ENCODE data around the gene PER3. TPM values are rescaled to one million over a fixed set of nuclear protein-coding genes. Genes with fewer than 3 reads are reported as not detected.

Gene PER3
- total RNA-seq (10 to 100 TPM; 14.8 to 16.1 TPM), polyA plus RNA-seq (ENCODE audit: insufficient read length in 6 of 6) (10 to 100 TPM in 5 of 6 donors, 1 to 10 TPM in 1; 9.9 to 16.0 (median 11.2) TPM)
- long read RNA-seq, donor 1, partial matches to known transcripts: 5 of 5 reads
- long read RNA-seq, donor 1, other reads (novel, unspliced or antisense): 0 of 5 reads
- long read RNA-seq, donor 2, partial matches to known transcripts: 0 of 1 reads
- long read RNA-seq, donor 2, other reads (novel, unspliced or antisense): 0 of 1 reads
- long read RNA-seq, donor 3: 0 reads
- long read RNA-seq, donor 4, partial matches to known transcripts: 0 of 2 reads
- long read RNA-seq, donor 4, other reads (novel, unspliced or antisense): 2 of 2 reads
- long read RNA-seq, donor 5, partial matches to known transcripts: 0 of 1 reads
- long read RNA-seq, donor 5, other reads (novel, unspliced or antisense): 0 of 1 reads
- long read RNA-seq, donor 6, partial matches to known transcripts: 0 of 2 reads
- long read RNA-seq, donor 6, other reads (novel, unspliced or antisense): 0 of 2 reads
- long read RNA-seq, donor 7: 0 reads
- long read RNA-seq, donor 8: 0 reads
- long read RNA-seq, donor 9: 0 reads
- long read RNA-seq, donor 10, partial matches to known transcripts: 2 of 2 reads
- long read RNA-seq, donor 10, other reads (novel, unspliced or antisense): 0 of 2 reads
- long read RNA-seq, donor 11, partial matches to known transcripts: 33 of 135 reads
- long read RNA-seq, donor 11, other reads (novel, unspliced or antisense): 99 of 135 reads
- long read RNA-seq, donor 12: 0 reads

DNA sequence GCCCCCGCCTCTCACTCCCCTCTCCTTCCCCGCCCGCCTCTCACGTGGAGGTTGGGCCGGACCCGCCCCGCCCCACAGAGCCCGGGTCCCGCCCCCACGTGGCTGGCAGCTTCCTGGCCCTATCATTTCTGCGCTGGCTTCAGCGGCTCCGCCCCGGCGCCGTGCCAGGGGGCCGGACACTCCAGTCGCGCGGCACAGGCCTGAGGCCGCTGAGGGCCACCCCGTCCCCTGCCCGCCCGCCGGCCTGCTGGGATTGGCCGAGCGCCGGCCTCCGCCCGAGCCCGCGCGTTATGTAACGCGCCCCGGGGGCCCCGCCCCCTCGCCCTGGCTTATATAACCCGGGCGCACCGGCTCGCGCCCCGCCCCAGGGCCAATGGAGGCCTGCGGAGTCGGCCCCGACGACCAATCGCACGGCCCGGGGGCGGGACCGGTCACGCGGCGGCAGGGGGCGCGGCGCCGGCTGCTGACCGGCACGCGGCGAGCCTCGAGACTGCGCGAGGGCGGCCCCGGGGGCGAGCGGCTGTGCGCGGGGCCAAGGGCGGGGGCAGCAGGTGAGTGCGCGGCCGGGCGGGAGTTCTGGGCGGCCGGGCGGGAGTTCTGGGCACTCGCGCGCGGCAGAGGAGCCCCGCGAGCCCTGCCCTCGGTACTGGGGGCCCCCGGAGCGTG lies at the start of gene PER3:
PER3 (plus strand) TSS at position 466 of the 666 bp plus-strand sequence. CDS start 587 bp downstream, outside the sequence.
- DNase-seq: peak; percentile 93 to 99 (median 96)
- H3K9me3 ChIP-seq: no peaks in the 10 kb centered on the region
- peak within 1 kb of the TSS; percentile 54 to 55 for H3K4me3 ChIP-seq
- TF ChIP-seq, protein P1, sequence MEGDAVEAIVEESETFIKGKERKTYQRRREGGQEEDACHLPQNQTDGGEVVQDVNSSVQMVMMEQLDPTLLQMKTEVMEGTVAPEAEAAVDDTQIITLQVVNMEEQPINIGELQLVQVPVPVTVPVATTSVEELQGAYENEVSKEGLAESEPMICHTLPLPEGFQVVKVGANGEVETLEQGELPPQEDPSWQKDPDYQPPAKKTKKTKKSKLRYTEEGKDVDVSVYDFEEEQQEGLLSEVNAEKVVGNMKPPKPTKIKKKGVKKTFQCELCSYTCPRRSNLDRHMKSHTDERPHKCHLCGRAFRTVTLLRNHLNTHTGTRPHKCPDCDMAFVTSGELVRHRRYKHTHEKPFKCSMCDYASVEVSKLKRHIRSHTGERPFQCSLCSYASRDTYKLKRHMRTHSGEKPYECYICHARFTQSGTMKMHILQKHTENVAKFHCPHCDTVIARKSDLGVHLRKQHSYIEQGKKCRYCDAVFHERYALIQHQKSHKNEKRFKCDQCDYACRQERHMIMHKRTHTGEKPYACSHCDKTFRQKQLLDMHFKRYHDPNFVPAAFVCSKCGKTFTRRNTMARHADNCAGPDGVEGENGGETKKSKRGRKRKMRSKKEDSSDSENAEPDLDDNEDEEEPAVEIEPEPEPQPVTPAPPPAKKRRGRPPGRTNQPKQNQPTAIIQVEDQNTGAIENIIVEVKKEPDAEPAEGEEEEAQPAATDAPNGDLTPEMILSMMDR (IDR thresholded peaks at IDR 0.05): no peak
- peaks cover 0 to 26% of the 10 kb centered on the region in 2 donors for H3K36me3 ChIP-seq
- intact Hi-C loops (cut with DNase I): no loop called here
- H3K27me3 ChIP-seq: no peaks in the 10 kb centered on the region
- H3K27ac ChIP-seq: peak within 1 kb of the TSS; percentile 77 to 82
- peaks cover 0 to 53% of the 10 kb centered on the region in 2 donors for H3K4me1 ChIP-seq
- peak; percentile 93 for ATAC-seq

- ATAC-seq (peak; percentile 47), DNase-seq (no peak)
- TF ChIP-seq, protein P1 (IDR thresholded peaks at IDR 0.05): no peak
- Histone ChIP-seq H3K27ac (no peak overlapping the region), H3K36me3 (peaks cover 0 to 10% of the 10 kb centered on the region in 2 donors), H3K9me3 (no peaks in the 10 kb centered on the region), H3K4me1 (no peaks in the 10 kb centered on the region), H3K4me3 (no peak overlapping the region), H3K27me3 (no peaks in the 10 kb centered on the region)
- intact Hi-C loops (cut with DNase I): no loop called here
Observed at GRCh38 chr1:7738044-7738443, 46.0 kb upstream of the PER3 start.

DNA sequence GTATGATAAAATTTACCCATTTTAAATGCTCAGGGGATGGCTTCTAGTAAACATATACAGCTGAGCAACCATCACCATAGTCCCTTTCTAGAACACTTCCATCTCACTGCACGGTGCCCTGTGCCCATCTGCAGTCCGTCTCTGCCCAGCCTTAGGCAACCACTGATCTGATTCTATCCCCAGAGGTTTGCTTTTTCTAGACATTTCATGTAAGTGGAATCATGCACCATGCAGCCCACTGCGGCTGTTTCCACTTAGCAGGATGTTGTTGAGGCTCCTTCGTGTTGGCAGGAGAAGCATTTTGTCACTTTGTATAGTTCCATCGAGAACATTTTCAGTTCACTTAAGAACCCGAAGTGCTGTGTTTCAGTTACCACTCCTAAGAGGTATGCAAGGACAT lies 40.7 kb upstream of the PER3 start:
- intact Hi-C loops (cut with DNase I): no loop called here

GRCh38 chr1:7744882-7745281 lies 39.2 kb upstream of the PER3 start:
- Histone ChIP-seq H3K36me3 (no peaks in the 10 kb centered on the region), H3K9me3 (no peaks in the 10 kb centered on the region), H3K4me1 (no peaks in the 10 kb centered on the region), H3K4me3 (no peak overlapping the region), H3K27ac (peak overlapping the region in 1 of 2 donors; percentile 39), H3K27me3 (no peaks in the 10 kb centered on the region)
- DNase-seq (no peak), ATAC-seq (no peak)
- TF ChIP-seq, protein P1 (IDR thresholded peaks at IDR 0.05): no peak
- intact Hi-C loops (cut with DNase I): no loop called here

More for the DNA sequence above, 40.7 kb upstream of the PER3 start:
- Histone ChIP-seq H3K4me1 (no peaks in the 10 kb centered on the region), H3K27ac (no peak overlapping the region), H3K9me3 (no peaks in the 10 kb centered on the region), H3K27me3 (no peaks in the 10 kb centered on the region), H3K36me3 (peaks cover 0 to 2% of the 10 kb centered on the region in 2 donors), H3K4me3 (no peak overlapping the region)
- no peak for ATAC-seq
- no peak for DNase-seq
- TF ChIP-seq, protein P1 (IDR thresholded peaks at IDR 0.05): no peak

All from left lung (tissue), 14 donors.